Gastrocnemius medialis (tissue), 4 donors: ENCODE data around the gene INPP4B.

Experiments used
- CTCF ChIP-seq, 5 experiments: fragments of 450-650 bp in 3 of 5; fragments of 200-600 bp in 2 of 5; sonication (generic) in 2 of 5; IDR thresholded peaks in 4 of 5; conservative IDR thresholded peaks in 1 of 5; 1 replicate in 4 of 5; 2 replicates in 1 of 5; pipeline ENCODE4 v1.5.1; 2016 to 2019; ENCODE audit warnings: antibody characterized with exemption in 5 of 5, mild to moderate bottlenecking in 3 of 5, moderate library complexity in 3 of 5
- POLR2A ChIP-seq, 2 donors: fragments of 450-650 bp; IDR thresholded peaks; one replicate each; pipeline ENCODE4 v1.6.1; 2017; ENCODE audit warnings: antibody characterized with exemption in 2 of 2, mild to moderate bottlenecking in 2 of 2, moderate library complexity in 2 of 2

GRCh38 chr4:142741995-142742394 lies 104.1 kb downstream of the INPP4B start:
- TF ChIP-seq CTCF (IDR thresholded peaks at IDR 0.05 in 4 of 5, conservative IDR thresholded peaks at IDR 0.05 in 1 of 5) (no peak), POLR2A (IDR thresholded peaks at IDR 0.05) (no peak)
